GM13976 (cell line): ENCODE data around the gene CMTR2.

Experiments
- DNase-seq: peaks from one replicate; pipeline ENCODE4 v3.0.0; 2012; ENCODE audit warnings: low spot score
- in situ Hi-C: fragments of 300-500 bp; cut with MboI; formaldehyde crosslinking; loops from one replicate; pipeline ENCODE4 v1.12.0; 2022; ENCODE audit warnings: low sequenced_read_pairs, mixed read lengths, inconsistent platforms; ENCODE audit not compliant: unreplicated experiment
- TF ChIP-seq, protein P1 (sequence below): IDR thresholded peaks from 2 replicates; pipeline ENCODE4 v1.5.1; 2012; ENCODE audit warnings: borderline replicate concordance, mild to moderate bottlenecking; ENCODE audit not compliant: insufficient read depth; ENCODE audit errors: extremely low read depth, missing control alignments, control extremely low read depth

CMTR2 gene

DNA sequence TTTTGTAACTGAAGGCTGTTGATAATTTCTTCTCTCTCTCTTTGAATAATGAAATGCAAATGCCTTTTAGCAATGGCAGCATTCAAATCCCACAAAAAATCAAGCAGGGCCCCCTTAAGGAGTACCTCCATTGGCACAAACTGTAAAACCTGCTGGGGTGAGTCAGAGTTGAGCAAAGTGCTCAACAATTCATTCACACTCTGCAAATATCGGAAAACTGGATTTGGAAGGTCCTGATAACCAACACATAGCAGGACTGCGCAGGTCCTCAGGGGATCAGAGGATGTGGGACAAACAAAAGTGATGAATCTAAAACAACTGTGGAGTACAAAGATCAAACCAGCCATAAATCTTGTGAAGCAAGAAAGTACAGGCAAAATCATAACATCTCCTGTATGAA, 5.6 kb downstream of the CMTR2 start:
- DNase-seq, result no peak
- in situ Hi-C loops, result no loop called here
- TF ChIP-seq, protein P1, sequence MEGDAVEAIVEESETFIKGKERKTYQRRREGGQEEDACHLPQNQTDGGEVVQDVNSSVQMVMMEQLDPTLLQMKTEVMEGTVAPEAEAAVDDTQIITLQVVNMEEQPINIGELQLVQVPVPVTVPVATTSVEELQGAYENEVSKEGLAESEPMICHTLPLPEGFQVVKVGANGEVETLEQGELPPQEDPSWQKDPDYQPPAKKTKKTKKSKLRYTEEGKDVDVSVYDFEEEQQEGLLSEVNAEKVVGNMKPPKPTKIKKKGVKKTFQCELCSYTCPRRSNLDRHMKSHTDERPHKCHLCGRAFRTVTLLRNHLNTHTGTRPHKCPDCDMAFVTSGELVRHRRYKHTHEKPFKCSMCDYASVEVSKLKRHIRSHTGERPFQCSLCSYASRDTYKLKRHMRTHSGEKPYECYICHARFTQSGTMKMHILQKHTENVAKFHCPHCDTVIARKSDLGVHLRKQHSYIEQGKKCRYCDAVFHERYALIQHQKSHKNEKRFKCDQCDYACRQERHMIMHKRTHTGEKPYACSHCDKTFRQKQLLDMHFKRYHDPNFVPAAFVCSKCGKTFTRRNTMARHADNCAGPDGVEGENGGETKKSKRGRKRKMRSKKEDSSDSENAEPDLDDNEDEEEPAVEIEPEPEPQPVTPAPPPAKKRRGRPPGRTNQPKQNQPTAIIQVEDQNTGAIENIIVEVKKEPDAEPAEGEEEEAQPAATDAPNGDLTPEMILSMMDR, result no peak

DNA sequence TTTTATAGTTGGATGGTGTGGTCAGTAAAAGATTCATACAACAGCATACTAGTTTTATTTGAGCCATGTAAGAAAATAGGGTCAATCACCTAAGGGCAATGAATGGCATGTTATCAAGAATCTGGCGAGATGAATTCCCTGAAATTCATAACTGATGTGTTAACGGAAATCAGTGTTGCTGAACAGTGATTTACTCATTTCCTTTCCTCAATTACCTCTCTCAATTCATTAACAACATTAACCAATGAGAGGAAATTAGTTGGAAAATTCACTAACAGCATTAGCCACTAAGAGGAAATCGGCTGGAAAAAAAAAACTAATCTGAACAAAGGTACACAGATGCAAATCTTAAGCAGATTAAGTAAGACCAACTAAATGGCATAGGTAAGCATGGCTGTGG, 6.3 kb downstream of the CMTR2 start:
- no peak for DNase-seq
- in situ Hi-C loops, result no loop called here
- TF ChIP-seq, protein P1, result no peak

DNA sequence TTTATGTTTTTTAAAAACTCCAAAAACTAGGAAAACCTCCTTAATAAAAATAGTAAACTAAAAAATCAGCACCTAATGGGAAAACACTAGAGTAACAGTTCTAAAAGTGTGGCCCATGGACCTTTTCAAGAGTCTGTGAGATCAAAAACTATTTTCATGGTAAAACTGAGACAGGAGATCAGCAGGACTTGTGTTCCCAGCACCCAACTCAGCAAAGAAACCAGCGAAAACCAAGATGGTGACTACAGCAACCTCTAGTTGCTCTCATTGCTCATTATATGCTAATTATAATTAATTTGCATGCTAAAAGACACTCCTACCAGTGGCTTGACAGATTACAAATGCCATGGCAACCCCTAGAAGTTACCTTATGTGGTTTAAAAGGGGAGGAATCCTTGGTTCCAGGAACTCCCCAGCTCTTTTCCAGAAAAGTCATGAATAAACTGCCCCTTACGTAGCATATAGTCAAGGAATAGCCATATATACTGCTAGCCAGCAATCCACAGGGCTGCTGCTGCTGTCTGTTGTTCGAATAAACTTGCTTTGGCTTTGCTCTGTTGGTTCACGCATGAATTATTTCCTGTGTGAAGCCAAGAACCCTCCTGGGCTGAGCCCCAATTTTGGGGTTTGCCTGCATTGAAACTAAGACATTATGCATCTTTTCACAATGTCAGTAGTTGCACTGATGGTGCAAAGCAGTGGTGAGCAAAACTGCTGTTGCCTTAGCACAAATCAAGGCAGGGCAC, 12.4 kb downstream of the CMTR2 start:
- in situ Hi-C loops, result no loop called here
- no peak for DNase-seq
- TF ChIP-seq, protein P1, result no peak

DNA sequence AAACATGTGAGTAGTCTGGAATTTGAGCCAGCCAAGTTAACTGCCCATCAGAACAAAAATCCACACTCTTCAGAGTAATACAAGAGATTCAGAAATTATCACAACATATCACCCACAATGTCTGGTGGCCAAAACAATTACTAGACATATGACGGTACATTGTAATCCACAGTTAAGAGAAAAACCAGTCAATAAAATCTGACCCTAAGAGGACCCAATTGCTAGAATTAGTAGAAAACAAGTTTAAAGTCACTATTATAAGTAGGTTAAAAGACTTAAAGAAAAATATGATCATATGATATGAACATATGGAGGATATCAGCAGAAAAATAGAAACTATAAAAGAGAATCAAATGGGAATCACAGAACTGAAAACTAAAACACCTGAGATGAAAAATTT, 15.8 kb downstream of the CMTR2 start:
- TF ChIP-seq, protein P1, result no peak
- DNase-seq, result no peak
- in situ Hi-C loops, result no loop called here

DNA sequence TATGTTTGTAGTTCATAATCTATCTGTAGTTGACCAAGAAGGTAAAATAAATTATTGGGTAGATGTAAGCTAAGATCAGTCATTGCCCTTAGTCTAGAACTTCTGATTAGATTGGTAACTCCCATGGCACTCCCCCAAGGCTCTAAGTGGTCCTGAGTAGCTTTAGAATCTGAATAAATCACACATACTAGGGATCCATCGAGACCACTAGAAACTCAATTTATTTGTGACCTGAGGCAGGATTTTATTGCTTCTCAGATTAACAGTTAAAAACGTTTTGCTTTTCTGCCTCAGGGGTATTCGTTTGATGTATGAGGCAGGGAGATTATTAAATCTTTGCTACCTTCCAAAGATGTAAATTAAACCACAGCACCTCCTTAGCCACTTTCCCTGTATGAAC, 24.9 kb downstream of the CMTR2 start:
- TF ChIP-seq, protein P1, result no peak
- DNase-seq, result no peak
- in situ Hi-C loops, result no loop called here

DNA sequence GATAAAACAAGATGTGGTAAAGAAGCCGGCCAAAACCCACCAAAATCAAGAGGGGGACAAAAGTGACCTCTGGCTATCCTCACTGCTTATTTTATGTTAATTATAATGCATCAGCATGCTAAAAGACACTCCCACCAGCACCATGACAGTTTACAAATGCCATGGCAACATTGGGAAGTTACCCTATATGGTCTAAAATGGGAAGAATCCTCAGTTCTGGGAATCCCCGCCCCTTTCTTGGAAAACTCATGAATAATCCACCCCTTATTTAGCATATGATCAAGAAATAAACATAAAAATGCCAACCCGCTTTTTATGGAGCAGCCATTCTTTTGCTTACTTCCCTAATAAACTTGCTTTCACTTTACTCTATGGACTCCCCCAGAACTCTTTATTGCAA, 25.6 kb downstream of the CMTR2 start:
- TF ChIP-seq, protein P1, result no peak
- in situ Hi-C loops, result no loop called here
- DNase-seq, result no peak
